ENCODE measurements around the gene PLK5. TPM values are rescaled to one million over a fixed set of nuclear protein-coding genes. Genes with fewer than 3 reads are reported as not detected.
A peak's percentile ranks its signal among the peaks of the same experiment; 100 is the strongest.

The PLK5 gene
- total and polyA plus RNA-seq, 9 donors = 0.08 to 1.9 (median 0.31) TPM

- peaks cover 8% of the 10 kb centered on the region for H3K4me1 ChIP-seq (ENCODE audit: control insufficient read depth, insufficient read depth, low read length)
- no peak overlapping the region for H3K4me3 ChIP-seq (ENCODE audit: low read length)
- H3K9me3 ChIP-seq (replicated peaks; ENCODE audit: control insufficient read depth, low read depth, low read length) = no peaks in the 10 kb centered on the region
- no peaks in the 10 kb centered on the region for H3K27me3 ChIP-seq (ENCODE audit: control insufficient read depth, insufficient read depth, low read length)
- no peak for DNase-seq
- H3K27ac ChIP-seq (ENCODE audit: low read length) = no peak overlapping the region
- 90% methylated on average over 73 of the region's 77 CpGs for WGBS (ENCODE audit: insufficient coverage)
- H3K36me3 ChIP-seq (ENCODE audit: control insufficient read depth, insufficient read depth, low read length) = no peaks in the 10 kb centered on the region
Observed at GRCh38 chr19:1483131-1483978, 40.5 kb upstream of the PLK5 start.

- H3K27me3 ChIP-seq (ENCODE audit: control insufficient read depth, insufficient read depth, low read length) = no peaks in the 10 kb centered on the region
- H3K4me3 ChIP-seq (ENCODE audit: low read length) = no peak overlapping the region
- H3K9me3 ChIP-seq (replicated peaks; ENCODE audit: control insufficient read depth, low read depth, low read length) = no peaks in the 10 kb centered on the region
- H3K27ac ChIP-seq (ENCODE audit: low read length) = no peak overlapping the region
- peaks cover 6% of the 10 kb centered on the region for H3K4me1 ChIP-seq (ENCODE audit: control insufficient read depth, insufficient read depth, low read length)
- 89% methylated on average over 19 of the region's 23 CpGs for WGBS (ENCODE audit: insufficient coverage)
- no peaks in the 10 kb centered on the region for H3K36me3 ChIP-seq (ENCODE audit: control insufficient read depth, insufficient read depth, low read length)
- DNase-seq = no peak
Observed at GRCh38 chr19:1483979-1484428, 39.9 kb upstream of the PLK5 start.

GRCh38 chr19:1486720-1487575 lies 36.9 kb upstream of the PLK5 start:
- WGBS (ENCODE audit: insufficient coverage) = 89% methylated on average over 50 of the region's 56 CpGs
- Histone ChIP-seq H3K4me1 (ENCODE audit: control insufficient read depth, insufficient read depth, low read length) (peaks cover 17% of the 10 kb centered on the region), H3K9me3 (replicated peaks; ENCODE audit: control insufficient read depth, low read depth, low read length) (no peaks in the 10 kb centered on the region), H3K36me3 (ENCODE audit: control insufficient read depth, insufficient read depth, low read length) (no peaks in the 10 kb centered on the region), H3K4me3 (ENCODE audit: low read length) (no peak overlapping the region), H3K27ac (ENCODE audit: low read length) (no peak overlapping the region), H3K27me3 (ENCODE audit: control insufficient read depth, insufficient read depth, low read length) (peaks cover 8% of the 10 kb centered on the region)
- no peak for DNase-seq

GRCh38 chr19:1487576-1488281 lies 36.1 kb upstream of the PLK5 start:
- Histone ChIP-seq H3K36me3 (ENCODE audit: control insufficient read depth, insufficient read depth, low read length) (no peaks in the 10 kb centered on the region), H3K4me3 (ENCODE audit: low read length) (no peak overlapping the region), H3K27ac (ENCODE audit: low read length) (no peak overlapping the region), H3K9me3 (replicated peaks; ENCODE audit: control insufficient read depth, low read depth, low read length) (no peaks in the 10 kb centered on the region), H3K4me1 (ENCODE audit: control insufficient read depth, insufficient read depth, low read length) (peaks cover 17% of the 10 kb centered on the region), H3K27me3 (ENCODE audit: control insufficient read depth, insufficient read depth, low read length) (peaks cover 16% of the 10 kb centered on the region)
- DNase-seq = no peak
- 89% methylated on average over 32 of the region's 40 CpGs for WGBS (ENCODE audit: insufficient coverage)

GRCh38 chr19:1488282-1488601 lies 35.6 kb upstream of the PLK5 start:
- Histone ChIP-seq H3K4me1 (ENCODE audit: control insufficient read depth, insufficient read depth, low read length) (peaks cover 20% of the 10 kb centered on the region), H3K4me3 (ENCODE audit: low read length) (no peak overlapping the region), H3K27ac (ENCODE audit: low read length) (no peak overlapping the region), H3K27me3 (ENCODE audit: control insufficient read depth, insufficient read depth, low read length) (peaks cover 21% of the 10 kb centered on the region), H3K36me3 (ENCODE audit: control insufficient read depth, insufficient read depth, low read length) (no peaks in the 10 kb centered on the region), H3K9me3 (replicated peaks; ENCODE audit: control insufficient read depth, low read depth, low read length) (no peaks in the 10 kb centered on the region)
- 91% methylated on average over 10 of the region's 11 CpGs for WGBS (ENCODE audit: insufficient coverage)
- DNase-seq = no peak

- Histone ChIP-seq H3K9me3 (replicated peaks; ENCODE audit: control insufficient read depth, low read depth, low read length) (no peaks in the 10 kb centered on the region), H3K27me3 (ENCODE audit: control insufficient read depth, insufficient read depth, low read length) (peaks cover 29% of the 10 kb centered on the region), H3K4me1 (ENCODE audit: control insufficient read depth, insufficient read depth, low read length) (peaks cover 20% of the 10 kb centered on the region), H3K27ac (ENCODE audit: low read length) (peak overlapping the region; percentile 87), H3K4me3 (ENCODE audit: low read length) (peak overlapping the region; percentile 59), H3K36me3 (ENCODE audit: control insufficient read depth, insufficient read depth, low read length) (no peaks in the 10 kb centered on the region)
- DNase-seq = no peak
- 18% methylated on average over 24 of the region's 37 CpGs for WGBS (ENCODE audit: insufficient coverage)
Observed at GRCh38 chr19:1489463-1490310, 34.2 kb upstream of the PLK5 start.

- peak; percentile 99 for DNase-seq
- Histone ChIP-seq H3K4me3 (ENCODE audit: low read length) (peak within 1 kb of the TSS; percentile 59), H3K4me1 (ENCODE audit: control insufficient read depth, insufficient read depth, low read length) (peaks cover 20% of the 10 kb centered on the region), H3K27ac (ENCODE audit: low read length) (peak within 1 kb of the TSS; percentile 87), H3K27me3 (ENCODE audit: control insufficient read depth, insufficient read depth, low read length) (peaks cover 33% of the 10 kb centered on the region), H3K9me3 (replicated peaks; ENCODE audit: control insufficient read depth, low read depth, low read length) (no peaks in the 10 kb centered on the region), H3K36me3 (ENCODE audit: control insufficient read depth, insufficient read depth, low read length) (no peaks in the 10 kb centered on the region)
- under 1% methylated on average over 72 of the region's 74 CpGs for WGBS (ENCODE audit: insufficient coverage)
Observed at GRCh38 chr19:1490311-1491113, 33.4 kb upstream of the PLK5 start, which contains the start of gene PCSK4. TSS of gene PCSK4 (minus strand) at chr19:1490350. CDS start at chr19:1490346, 4 bp downstream.

- Histone ChIP-seq H3K4me1 (ENCODE audit: control insufficient read depth, insufficient read depth, low read length) (peaks cover 20% of the 10 kb centered on the region), H3K27ac (ENCODE audit: low read length) (peak within 1 kb of the TSS; percentile 87), H3K36me3 (ENCODE audit: control insufficient read depth, insufficient read depth, low read length) (no peaks in the 10 kb centered on the region), H3K4me3 (ENCODE audit: low read length) (peak within 1 kb of the TSS; percentile 59), H3K9me3 (replicated peaks; ENCODE audit: control insufficient read depth, low read depth, low read length) (no peaks in the 10 kb centered on the region), H3K27me3 (ENCODE audit: control insufficient read depth, insufficient read depth, low read length) (peaks cover 33% of the 10 kb centered on the region)
- no peak for DNase-seq
- 2% methylated on average over 68 of the region's 73 CpGs for WGBS (ENCODE audit: insufficient coverage)
Observed at GRCh38 chr19:1491114-1491848, 32.6 kb upstream of the PLK5 start, which contains the start of gene REEP6. TSS of gene REEP6 (plus strand) at chr19:1491181. CDS start at chr19:1491270, 89 bp downstream.
